Stimulated activated CD4-positive, alpha-beta T cell treated with anti-CD3 and anti-CD28 coated beads, TNF-alpha, amount 100 ng/mL, for 4 hours (primary cell): Measurements from ENCODE around the gene OCA2.
"Not testable (repeated sequence)": the region's sequence is repeated elsewhere in the genome, so short reads cannot be mapped to it uniquely, and the experiment has no call there.

ENCODE experiments used
- DNase-seq, 3 experiments: peaks; one replicate each; pipeline ENCODE4 v3.0.0-alpha.2; 2020; ENCODE audit warnings: low read depth in 3 of 3

The OCA2 gene

DNA sequence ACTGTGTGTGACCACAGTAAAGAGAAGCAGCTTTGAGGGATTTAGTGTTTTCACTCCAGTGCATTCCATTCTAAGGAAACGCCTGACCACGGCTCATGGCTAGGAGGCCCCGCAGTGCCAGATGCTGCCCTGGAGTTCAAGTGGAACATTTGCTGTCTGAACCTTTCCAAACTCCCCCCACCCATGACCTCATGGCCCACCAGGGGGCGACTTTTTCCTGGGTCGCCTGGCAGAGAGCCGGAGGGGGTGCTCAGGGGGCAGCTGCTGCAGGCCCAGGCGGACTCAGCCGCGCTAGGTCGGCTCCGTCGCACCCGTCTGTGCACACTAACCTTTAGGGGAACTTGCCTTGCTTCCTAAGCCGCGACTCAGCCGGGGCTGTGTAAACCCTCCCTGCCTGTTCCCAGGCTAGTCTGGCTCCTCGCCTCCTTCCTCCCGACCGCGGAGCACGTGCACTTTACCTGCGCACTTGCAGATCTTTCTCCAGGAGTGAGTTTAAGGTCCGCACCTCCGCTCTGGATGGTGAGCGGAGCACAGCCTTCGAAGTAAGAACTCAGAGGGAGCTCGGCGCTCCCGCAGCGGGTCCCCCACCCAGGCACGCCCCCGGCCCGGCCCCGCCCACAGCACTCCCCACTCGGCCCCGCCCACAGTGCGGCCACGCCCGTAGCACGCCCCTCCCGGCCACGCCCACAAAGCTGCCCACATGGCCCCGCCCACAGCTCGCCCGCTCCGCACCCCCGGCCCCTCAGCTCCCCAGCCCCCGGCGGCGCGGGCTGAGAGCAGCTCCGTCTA lies at the start of gene OCA2:
Gene OCA2 (minus strand): TSS at position 550 of the 789 bp plus-strand sequence. CDS start 17,441 bp downstream, outside the sequence.
- DNase-seq: peak; percentile 35 to 54 (median 44)

DNA sequence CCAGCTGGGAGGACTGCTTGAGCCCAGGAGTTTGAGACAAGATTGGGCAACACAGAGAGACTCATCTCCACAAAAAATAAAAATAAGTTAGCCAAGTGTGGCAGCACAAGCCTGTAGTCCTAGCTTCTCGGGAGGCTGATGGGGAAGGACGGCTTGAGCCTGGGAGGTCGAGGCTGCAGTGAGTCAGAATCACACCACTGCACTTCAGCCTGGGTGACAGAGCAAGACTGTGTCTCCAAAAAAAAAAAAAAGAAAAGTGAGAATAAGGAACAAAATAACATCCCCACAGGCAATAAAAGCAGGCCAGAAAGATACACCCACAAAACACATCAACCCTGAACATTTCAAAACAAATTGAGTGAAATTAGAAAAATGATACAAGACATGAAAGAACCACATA lies 48.7 kb upstream of the OCA2 start:
- no peak for DNase-seq

DNA sequence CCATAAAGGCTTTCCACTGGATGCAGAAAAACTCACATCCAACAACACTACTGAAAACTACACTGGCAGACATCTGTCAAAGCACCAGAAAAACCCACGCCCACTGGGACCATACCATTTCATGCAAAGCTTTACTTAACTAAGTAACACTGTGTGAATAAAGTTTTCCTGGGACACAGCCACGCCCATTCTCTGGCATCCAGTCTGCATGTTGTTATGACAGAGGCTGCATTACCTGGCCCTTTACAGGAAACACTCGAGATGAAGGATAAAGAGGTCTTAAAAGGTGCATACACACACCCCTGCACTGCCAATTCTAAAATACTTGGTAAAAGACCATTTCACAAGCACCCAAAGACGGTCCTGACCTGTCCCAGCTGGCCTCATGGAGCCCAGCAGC lies 46.3 kb upstream of the OCA2 start:
- not testable (repeated sequence) for DNase-seq

DNA sequence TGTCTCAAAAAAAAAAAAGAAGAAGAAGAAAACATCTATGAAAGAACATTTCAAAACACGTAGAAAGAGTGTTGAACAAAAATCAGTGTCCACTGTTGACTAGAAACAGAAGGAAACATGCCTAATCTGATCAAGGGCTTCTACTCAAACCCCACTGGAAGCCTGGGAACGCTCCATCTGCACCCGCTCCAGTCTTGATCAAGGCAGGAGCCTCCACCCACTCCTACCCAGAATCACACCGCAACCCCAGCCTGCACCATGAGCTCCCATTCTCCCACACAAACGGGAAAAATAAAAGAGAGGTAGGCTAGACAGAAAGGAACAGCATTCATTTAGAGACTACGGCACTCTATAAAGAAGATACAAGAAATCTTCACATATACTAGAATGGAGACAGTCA lies 40.9 kb upstream of the OCA2 start:
- no peak for DNase-seq

DNA sequence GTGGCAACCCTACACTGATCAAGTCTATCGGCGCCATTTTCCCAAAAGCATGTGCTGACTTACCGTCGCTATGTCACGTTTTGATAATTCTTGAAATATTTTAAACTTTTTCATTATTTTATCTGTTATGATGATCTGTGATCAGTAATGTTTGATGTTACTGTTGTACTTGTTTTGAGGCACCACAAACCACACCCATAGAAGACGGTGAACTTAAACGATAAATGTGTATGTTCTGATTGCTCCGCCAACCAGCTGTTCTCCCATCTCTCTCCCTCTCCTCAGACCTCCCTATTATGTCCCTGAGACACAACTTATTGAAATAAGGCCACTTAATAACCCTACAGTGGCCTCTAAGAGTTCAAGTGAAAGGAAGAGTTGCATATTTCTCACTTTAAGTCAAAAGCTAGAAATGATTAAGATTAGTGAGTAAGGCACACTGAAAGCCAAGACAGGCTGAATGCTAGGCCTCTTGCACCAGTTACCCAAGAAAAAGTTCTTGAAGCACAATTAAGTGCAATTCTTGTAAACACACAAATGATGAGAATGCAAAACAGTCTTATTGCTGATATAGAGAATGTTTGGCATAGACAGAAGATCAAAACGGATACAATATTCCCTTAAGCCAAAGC lies 38.4 kb upstream of the OCA2 start:
- DNase-seq: not testable (repeated sequence)

DNA sequence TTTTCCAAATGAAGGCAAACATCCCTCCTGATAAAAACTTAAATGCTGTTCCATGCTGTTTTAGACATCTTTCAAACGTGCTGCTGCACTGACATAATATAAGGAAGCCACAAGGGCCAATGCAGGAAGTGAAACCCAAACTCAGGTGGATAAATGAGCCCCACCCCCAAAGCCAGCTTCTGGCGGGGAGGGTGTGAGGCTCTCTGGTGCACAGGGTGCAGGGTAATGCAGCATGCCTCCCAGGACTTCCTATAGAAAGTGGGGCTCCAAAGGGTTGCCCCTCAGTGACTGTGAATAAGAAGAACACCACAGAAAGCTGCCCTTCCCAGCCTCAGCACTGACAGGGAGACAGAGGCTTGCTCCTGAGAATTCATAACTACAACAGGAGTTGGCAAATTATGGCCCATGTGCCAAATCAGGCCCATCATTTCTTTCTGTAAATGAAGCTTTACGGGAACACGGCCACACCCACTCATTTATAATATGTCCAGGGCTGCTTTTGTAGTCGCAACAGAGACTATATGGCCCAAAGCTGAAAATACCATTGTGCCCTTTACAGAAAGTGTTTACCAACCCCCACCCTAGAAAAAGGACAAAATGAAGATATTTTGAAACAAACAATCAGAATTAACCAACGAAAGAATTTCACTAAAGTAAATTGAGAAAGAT lies 37.3 kb upstream of the OCA2 start:
- DNase-seq: not testable (repeated sequence)

DNA sequence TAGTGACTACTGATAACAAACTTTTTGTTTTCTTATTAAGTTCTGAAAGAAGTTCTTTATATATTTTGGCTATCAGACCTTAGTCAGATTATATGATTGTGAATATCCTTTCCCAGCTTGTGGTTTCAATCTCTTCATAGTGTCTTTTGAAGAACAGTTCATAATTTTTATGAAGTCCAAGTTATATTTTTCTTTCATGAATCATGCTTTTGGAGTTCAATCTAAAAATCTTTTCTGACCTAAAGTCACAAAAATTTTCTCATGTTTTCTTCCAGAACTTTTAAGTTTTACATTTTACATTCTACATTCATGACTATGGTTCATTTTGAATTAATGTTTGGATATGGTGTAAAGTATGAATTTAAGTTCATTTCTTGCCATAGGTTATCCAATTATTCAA lies 34.2 kb upstream of the OCA2 start:
- DNase-seq: no peak

DNA sequence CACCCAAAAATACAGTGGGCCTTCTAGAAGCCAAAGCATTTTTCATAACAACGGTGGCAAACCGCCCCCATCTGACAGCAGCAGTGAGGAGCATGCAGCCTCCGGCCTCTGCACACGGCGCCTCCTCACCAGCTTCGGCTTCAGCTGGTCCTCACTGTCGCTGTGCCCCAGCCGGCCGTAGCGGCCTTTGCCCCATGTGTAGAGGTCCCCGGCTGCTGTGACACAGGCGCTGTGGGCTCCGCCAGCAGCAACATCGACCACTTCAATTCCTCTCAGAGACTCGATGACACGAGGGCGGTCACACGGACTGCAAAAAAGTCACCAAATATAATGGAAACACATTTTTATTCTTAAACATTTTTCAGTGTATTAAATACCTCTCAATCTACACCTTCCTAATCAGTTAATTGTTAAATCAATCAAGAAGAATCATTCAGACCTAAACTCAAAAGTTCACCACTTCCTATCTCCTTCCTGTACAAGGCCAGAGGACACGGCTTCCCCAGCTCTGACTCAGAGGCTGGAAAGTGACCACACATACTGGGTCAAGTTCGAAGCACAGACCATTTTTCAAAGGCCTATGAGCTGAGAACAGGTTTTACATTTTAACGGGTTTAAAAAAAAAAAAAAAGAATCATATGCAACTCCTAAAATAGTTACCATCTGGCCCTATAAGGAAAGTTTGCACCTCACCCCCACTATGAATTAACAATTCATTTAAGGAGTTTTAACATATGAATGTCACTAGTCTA lies 33.6 kb upstream of the OCA2 start:
- DNase-seq: no peak

DNA sequence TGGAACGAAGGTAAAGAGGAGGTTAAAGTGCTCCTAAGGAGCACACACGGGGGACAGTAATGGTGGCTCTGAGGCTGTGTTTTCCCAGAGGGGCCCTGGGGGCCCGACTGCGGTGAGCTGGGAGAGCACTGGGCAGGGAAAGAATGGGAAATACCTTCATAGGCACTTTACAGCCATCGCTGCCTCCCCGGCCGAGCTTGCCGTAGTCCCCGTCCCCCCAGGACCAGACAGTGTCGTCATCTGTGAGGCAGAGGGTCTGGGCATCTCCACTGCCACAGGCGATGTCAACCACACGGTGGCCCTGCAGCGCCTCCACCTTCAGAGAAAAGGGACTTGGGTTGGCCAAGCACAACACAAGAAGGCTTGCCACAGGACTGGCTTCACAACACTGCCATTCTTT lies 32.8 kb upstream of the OCA2 start:
- no peak for DNase-seq

DNA sequence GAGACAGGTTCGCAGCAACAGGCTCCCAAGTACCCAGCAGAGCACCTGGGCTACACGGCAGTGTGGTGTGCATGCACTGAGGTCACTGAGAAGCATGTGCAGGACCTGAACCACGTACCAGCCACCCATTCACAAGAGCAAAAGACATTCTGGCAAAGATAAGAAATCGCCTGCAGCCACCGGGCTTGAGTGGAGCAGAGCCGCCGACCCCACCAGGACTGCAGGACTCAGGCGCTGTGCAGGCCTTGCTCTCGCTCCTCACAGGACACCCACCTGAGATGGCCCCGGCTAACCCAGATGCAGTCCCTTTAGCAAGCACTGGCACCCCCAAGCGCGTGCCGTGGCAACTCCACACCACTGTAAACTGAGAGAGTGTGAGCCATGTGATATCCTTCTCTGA lies 32.3 kb upstream of the OCA2 start:
- DNase-seq: no peak

DNA sequence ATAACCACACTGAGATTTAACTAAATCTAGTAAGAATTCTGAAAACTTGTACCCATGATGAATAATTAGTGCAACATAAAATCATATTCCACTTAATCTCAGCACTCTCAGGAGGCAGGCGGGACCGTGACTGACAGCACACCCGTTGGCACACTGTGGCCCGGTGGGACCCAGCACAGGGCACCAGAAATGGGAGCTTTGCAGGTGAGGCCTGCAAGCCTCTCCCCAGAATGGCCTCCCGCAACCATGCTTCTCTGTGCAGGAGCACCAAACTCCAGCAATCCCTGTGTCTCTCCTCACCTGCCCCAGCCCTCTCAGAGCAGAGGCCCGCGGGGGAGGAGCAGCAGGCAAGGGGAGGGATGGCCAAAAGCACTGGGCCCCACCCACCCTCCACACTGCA lies 31.5 kb upstream of the OCA2 start:
- DNase-seq: no peak

DNA sequence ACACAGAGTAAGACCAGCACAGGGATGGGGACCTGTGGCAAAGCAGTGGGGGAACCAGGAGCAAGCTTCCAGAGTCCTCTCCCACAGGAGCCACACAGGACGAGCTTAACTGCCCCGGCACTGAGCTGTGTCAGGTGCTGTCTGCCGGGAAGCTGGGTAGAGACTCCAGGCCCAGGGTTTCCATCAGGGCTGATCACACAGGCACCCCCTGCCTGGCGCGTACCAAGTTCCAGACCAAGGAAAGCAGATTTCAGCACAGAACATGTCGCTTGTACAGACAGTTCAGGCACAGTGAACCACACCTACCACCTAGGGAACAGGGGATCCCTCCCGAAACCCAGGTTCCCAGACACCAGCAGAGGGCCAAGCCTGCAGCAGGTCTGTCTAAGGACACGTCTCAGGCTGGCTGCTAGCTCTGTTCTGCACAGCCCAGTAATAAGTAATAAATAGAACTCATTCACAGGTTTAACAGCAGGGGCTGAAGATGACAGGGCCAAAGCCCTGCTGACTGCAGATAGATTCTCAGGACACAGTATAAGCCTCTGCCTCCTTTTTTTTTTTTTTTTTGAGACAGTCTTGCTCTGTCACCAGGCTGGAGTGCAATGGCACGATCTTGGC lies 30.2 kb upstream of the OCA2 start:
- DNase-seq: no peak

DNA sequence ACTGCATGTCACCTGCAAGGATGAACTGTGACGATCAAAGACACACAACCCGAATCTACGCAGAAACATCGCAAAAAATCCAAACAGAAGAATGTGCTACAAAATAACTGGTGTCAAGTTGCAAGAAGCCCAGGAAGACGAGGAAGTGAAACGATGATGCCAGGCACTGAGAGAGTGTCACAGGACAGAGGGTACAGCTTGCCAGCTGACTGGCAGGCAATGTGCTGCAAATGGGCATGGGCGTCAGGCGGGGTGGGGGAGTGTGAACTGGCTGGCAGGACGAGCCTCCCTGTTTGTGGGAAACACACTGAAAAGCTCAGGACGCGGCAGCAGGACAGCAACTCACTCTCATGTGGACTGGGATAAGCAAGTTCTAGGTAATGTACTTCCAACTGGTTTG lies 28.9 kb upstream of the OCA2 start:
- no peak for DNase-seq

DNA sequence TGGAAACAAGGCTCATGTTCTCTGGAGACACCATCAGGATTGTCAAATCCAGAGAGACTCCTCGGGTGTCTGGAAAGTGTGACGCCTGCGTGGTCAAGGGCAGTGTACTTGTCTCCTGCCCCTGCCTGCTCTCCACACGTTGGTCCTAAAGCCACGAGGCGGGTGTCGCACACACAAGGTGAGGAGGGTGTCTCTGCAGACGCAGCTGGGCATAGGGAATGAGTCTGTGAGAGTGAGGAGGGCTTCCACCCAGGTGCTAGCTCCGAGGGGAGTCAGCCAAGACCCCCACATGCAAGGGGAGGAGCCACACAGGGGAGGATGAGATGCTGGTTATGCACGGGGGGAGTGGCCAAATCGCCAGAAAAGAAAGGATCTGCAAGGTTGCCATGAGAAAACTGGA lies 27.9 kb upstream of the OCA2 start:
- no peak for DNase-seq

DNA sequence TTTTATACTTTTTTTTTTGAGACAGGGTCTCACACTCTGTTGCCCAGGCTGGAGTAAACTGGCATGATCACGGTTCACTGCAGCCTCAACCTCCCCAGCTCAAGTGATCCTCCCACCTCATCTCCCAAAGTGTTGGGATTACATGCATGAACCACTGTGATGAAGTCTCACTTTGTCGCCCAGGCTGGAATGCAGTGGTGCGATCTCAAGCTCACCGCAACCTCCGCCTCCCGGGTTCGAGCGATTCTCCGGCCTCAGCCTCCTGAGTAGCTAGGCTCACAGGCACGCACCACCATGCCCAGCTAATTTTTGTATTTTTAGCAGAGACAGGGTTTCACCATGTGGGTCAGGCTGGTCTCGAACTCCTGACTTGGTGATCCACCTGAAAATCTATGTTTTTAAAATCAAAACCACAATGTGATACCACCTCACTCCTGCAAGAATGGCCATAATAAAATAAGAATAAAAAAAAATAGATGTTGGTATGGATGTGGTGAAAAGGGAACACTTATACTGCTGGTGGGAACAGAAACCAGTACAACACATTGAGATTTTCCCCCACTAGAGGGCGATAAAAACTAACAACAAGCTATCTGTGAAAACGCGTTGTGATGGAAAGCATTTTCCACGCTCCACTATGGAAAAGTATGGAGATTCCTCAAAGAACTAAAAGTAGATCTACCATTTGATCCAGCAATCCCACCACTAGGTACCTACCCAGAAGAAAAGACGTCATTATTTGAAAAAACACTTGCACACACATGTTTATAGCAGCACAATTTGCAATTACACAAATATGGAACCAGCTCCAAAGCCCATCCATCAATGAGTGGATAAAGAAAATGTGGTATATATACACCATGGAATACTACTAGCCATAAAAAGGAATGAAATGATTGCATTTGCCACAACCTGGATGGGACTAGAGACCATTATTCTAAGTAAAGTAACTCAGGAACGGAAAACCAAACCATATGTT lies 26.8 kb upstream of the OCA2 start:
- no peak for DNase-seq

DNA sequence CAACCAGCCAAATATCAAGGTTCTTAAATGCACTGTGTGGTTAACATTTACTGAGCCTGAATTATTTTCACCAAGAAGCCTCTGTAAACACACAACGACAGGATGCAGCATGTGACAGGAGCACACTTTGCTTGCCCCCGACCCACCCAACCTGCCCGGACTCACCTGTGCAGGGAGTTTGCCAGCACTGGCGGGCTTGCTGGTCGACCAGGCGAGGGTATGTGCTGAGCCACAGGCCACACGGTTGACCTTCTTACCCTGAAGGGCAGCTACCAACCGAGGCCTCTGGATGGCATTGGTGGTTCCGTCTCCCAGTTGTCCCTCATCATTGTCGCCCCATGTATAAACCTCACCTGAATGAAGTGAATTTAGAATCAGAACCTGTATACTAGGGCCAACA lies 25.7 kb upstream of the OCA2 start:
- no peak for DNase-seq

DNA sequence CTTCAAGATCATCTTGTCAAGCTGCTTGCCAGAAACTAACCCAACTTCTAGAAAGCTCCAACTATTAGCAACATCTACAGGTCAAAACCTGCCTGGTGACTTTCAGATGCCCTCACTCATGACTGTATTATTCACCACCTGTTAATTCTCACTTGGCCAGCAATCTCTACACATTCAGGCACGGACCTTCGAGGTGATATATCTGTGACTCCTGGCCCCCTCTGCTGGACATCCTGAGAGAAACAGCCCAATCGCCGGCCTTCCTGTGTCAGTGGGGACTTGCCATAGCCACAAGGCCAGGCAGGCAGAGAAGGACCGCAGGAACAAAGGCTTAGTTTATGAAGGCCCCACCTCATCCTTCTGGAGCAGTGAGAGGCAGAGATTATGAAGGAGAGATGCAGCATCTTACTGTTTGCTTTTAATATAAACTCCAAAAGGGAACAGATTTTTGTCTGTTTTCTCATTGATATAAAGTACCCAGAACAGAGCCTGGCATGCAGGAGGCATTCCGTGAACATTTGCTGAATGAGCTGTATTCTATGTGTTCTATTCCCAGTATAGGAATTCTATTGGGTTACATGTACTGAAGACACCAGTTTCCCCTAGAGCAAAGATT lies 24.4 kb upstream of the OCA2 start:
- DNase-seq: peak in 1 of 3 experiments; percentile 17

DNA sequence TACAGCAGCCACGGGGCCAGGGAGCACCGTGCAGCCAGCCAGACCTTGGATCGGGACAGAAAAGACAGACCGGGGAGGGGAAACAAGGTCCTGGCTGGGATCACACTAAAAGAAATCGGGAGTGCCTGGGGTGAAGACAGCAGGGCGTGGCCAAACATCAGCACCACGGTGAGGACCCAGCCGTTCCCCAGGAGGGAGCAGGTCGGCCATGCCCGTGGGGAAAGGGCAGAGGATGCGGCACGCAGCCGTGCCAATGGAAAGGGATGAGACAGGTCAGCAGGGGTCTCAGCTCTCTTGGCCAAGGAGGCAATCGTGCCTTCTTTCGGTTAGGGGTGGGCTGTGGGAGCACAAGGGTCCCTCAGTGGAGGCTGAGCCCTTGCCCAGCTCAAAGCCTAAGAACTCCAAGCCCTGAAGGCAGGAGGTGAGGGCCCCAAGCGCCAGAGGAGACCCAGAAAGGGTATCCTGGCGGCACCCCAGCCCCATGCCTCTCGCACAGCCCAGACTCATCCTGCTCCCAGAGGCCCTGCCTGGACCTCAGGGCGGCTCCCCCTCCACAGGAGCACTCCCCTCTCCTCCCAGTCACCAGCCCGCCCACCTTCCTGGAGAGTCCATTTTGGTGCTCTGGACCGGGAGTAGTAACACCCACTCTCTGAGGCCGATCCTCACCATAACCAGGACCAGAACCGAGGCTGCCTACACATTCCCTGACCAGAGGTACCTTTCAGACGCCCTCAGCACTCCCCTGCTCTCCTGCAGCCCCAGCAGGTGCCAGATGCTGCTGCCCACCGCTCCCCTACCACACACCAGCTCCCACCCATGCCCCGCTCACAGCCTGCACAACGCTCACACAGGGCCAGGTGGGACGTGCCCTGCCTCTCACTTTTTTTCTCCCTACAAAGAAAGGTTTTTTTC lies 23.2 kb upstream of the OCA2 start:
- DNase-seq: no peak

DNA sequence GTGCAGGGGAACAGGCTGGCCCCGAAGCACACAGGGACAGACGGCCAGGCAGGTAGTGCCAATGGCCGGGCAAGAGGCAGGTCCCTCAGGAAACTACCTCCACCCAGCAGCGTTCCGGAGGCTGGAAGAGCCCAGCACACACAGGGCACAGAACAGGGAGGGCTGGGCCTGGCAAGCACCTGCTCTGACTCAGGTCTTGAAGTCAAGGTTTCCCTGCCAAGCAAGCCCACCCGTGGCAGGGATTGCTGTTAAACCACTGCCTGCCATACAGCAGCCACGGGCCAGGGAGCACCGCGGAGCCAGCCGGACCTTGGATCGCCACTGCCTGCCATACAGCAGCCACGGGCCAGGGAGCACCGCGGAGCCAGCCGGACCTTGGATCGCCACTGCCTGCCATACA lies 22.5 kb upstream of the OCA2 start:
- not testable (repeated sequence) for DNase-seq
